ENCODE data around the gene QDPR. TPM values are rescaled to one million over a fixed set of nuclear protein-coding genes. Genes with fewer than 3 reads are reported as not detected.
"Not testable (repeated sequence)": the region's sequence is repeated elsewhere in the genome, so short reads cannot be mapped to it uniquely, and the experiment has no call there.

The QDPR gene
- total RNA-seq, 1 donor from 2014 or later = 50.2 TPM

- TF ChIP-seq CTCF (IDR thresholded peaks at IDR 0.05; ENCODE audit: borderline replicate concordance) = no peak
- DNase-seq = no peak
- Histone ChIP-seq H3K27me3 (ENCODE audit: low read depth) (no peaks in the 10 kb centered on the region), H3K4me3 (no peak overlapping the region), H3K4me1 (peaks cover 7% of the 10 kb centered on the region), H3K36me3 (no peaks in the 10 kb centered on the region), H3K27ac (replicated peaks) (no peak overlapping the region), H3K9me3 (replicated peaks) (peaks cover 26% of the 10 kb centered on the region)
- intact Hi-C loops (cut with micrococcal nuclease) = loop anchor here (10.0 kb wide), 1 partner anchor 102 kb away; no protein-coding TSS in a partner anchor
Observed at GRCh38 chr4:17447056-17447455, 64.8 kb downstream of the QDPR start.

- intact Hi-C loops (cut with micrococcal nuclease) = loop anchor here (10.0 kb wide), 1 partner anchor 98 kb away; no protein-coding TSS in a partner anchor
- not testable (repeated sequence) for H3K36me3 ChIP-seq; H3K27me3 ChIP-seq (ENCODE audit: low read depth); H3K4me3 ChIP-seq; DNase-seq; H3K4me1 ChIP-seq; H3K27ac ChIP-seq (replicated peaks)
- peaks cover 41% of the 10 kb centered on the region for H3K9me3 ChIP-seq (replicated peaks)
Observed at GRCh38 chr4:17442477-17442876, 69.4 kb downstream of the QDPR start.

GRCh38 chr4:17437396-17437795 lies 74.5 kb downstream of the QDPR start:
- no peak overlapping the region for H3K4me3 ChIP-seq
- peaks cover 24% of the 10 kb centered on the region for H3K9me3 ChIP-seq (replicated peaks)
- no peaks in the 10 kb centered on the region for H3K27me3 ChIP-seq (ENCODE audit: low read depth)
- H3K27ac ChIP-seq (replicated peaks) = no peak overlapping the region
- H3K4me1 ChIP-seq = no peaks in the 10 kb centered on the region
- TF ChIP-seq CTCF (IDR thresholded peaks at IDR 0.05; ENCODE audit: borderline replicate concordance) = no peak
- intact Hi-C loops (cut with micrococcal nuclease) = no loop called here
- DNase-seq = no peak
- no peaks in the 10 kb centered on the region for H3K36me3 ChIP-seq

- Histone ChIP-seq H3K27ac (replicated peaks) (no peak overlapping the region), H3K4me3 (no peak overlapping the region), H3K9me3 (replicated peaks) (peaks cover 18% of the 10 kb centered on the region), H3K4me1 (no peaks in the 10 kb centered on the region), H3K36me3 (no peaks in the 10 kb centered on the region), H3K27me3 (ENCODE audit: low read depth) (no peaks in the 10 kb centered on the region)
- no peak for DNase-seq
- TF ChIP-seq CTCF (IDR thresholded peaks at IDR 0.05; ENCODE audit: borderline replicate concordance) = no peak
- intact Hi-C loops (cut with micrococcal nuclease) = no loop called here
Observed at GRCh38 chr4:17436750-17437090, 75.2 kb downstream of the QDPR start.

Other genes with a start within 250 kb of the QDPR start
- not detected for gene CLRN2, start 3.1 kb upstream of the QDPR start, total RNA-seq
- gene LAP3, start 65.1 kb upstream of the QDPR start, total RNA-seq = 52.7 TPM
- 18.1 TPM for gene MED28, start 102.6 kb upstream of the QDPR start, total RNA-seq

Data from left ventricle myocardium inferior (tissue), 1 donor.